ENCODE data around the gene CNOT9.
"Not testable (repeated sequence)": the region's sequence is repeated elsewhere in the genome, so short reads cannot be mapped to it uniquely, and the experiment has no call there.

The CNOT9 gene

GRCh38 chr2:218568190-218569037 lies at the start of gene CNOT9, which contains the start of gene USP37:
Gene CNOT9 (plus strand): TSS chr2:218568839. CDS start chr2:218568955, 116 bp downstream.
Gene USP37 (minus strand): TSS chr2:218568351. CDS start chr2:218558653, 9,698 bp downstream.
- no peaks in the 10 kb centered on the region for H3K27me3 ChIP-seq (ENCODE audit: control insufficient read depth, insufficient read depth, low read length)
- H3K36me3 ChIP-seq (ENCODE audit: control insufficient read depth, insufficient read depth, low read length), result peaks cover 7% of the 10 kb centered on the region
- peak within 1 kb of the TSS; percentile 87 for H3K4me3 ChIP-seq (ENCODE audit: low read depth, low read length)
- no peaks in the 10 kb centered on the region for H3K9me3 ChIP-seq (ENCODE audit: control insufficient read depth, insufficient read depth, low read length)
- H3K4me1 ChIP-seq (ENCODE audit: control insufficient read depth, insufficient read depth, low read length), result peaks cover 12% of the 10 kb centered on the region
- peak within 1 kb of the TSS; percentile 91 for H3K9ac ChIP-seq (ENCODE audit: low read depth, low read length)

GRCh38 chr2:218518876-218519275 lies 49.8 kb upstream of the CNOT9 start:
- Histone ChIP-seq H3K36me3 (ENCODE audit: control insufficient read depth, insufficient read depth, low read length) (peaks cover 6% of the 10 kb centered on the region), H3K9ac (ENCODE audit: low read depth, low read length) (no peak overlapping the region), H3K4me1 (ENCODE audit: control insufficient read depth, insufficient read depth, low read length) (no peaks in the 10 kb centered on the region), H3K4me3 (ENCODE audit: low read depth, low read length) (no peak overlapping the region), H3K27me3 (ENCODE audit: control insufficient read depth, insufficient read depth, low read length) (no peaks in the 10 kb centered on the region), H3K9me3 (ENCODE audit: control insufficient read depth, insufficient read depth, low read length) (no peaks in the 10 kb centered on the region)

GRCh38 chr2:218523651-218524050 lies 45.0 kb upstream of the CNOT9 start:
- Histone ChIP-seq H3K9ac (ENCODE audit: low read depth, low read length) (no peak overlapping the region), H3K9me3 (ENCODE audit: control insufficient read depth, insufficient read depth, low read length) (no peaks in the 10 kb centered on the region), H3K27me3 (ENCODE audit: control insufficient read depth, insufficient read depth, low read length) (no peaks in the 10 kb centered on the region), H3K4me1 (ENCODE audit: control insufficient read depth, insufficient read depth, low read length) (no peaks in the 10 kb centered on the region), H3K36me3 (ENCODE audit: control insufficient read depth, insufficient read depth, low read length) (peaks cover 11% of the 10 kb centered on the region), H3K4me3 (ENCODE audit: low read depth, low read length) (no peak overlapping the region)

GRCh38 chr2:218528409-218528808 lies 40.2 kb upstream of the CNOT9 start:
- H3K4me3 ChIP-seq (ENCODE audit: low read depth, low read length); H3K9me3 ChIP-seq (ENCODE audit: control insufficient read depth, insufficient read depth, low read length); H3K9ac ChIP-seq (ENCODE audit: low read depth, low read length); H3K27me3 ChIP-seq (ENCODE audit: control insufficient read depth, insufficient read depth, low read length); H3K4me1 ChIP-seq (ENCODE audit: control insufficient read depth, insufficient read depth, low read length): not testable (repeated sequence)
- peaks cover 15% of the 10 kb centered on the region for H3K36me3 ChIP-seq (ENCODE audit: control insufficient read depth, insufficient read depth, low read length)

- Histone ChIP-seq H3K9ac (ENCODE audit: low read depth, low read length) (no peak overlapping the region), H3K36me3 (ENCODE audit: control insufficient read depth, insufficient read depth, low read length) (peaks cover 15% of the 10 kb centered on the region), H3K9me3 (ENCODE audit: control insufficient read depth, insufficient read depth, low read length) (no peaks in the 10 kb centered on the region), H3K27me3 (ENCODE audit: control insufficient read depth, insufficient read depth, low read length) (no peaks in the 10 kb centered on the region), H3K4me3 (ENCODE audit: low read depth, low read length) (no peak overlapping the region), H3K4me1 (ENCODE audit: control insufficient read depth, insufficient read depth, low read length) (no peaks in the 10 kb centered on the region)
Measured at GRCh38 chr2:218529990-218530389, 38.6 kb upstream of the CNOT9 start.

- Histone ChIP-seq H3K4me3 (ENCODE audit: low read depth, low read length) (no peak overlapping the region), H3K9me3 (ENCODE audit: control insufficient read depth, insufficient read depth, low read length) (no peaks in the 10 kb centered on the region), H3K9ac (ENCODE audit: low read depth, low read length) (no peak overlapping the region), H3K36me3 (ENCODE audit: control insufficient read depth, insufficient read depth, low read length) (peaks cover 15% of the 10 kb centered on the region), H3K27me3 (ENCODE audit: control insufficient read depth, insufficient read depth, low read length) (no peaks in the 10 kb centered on the region), H3K4me1 (ENCODE audit: control insufficient read depth, insufficient read depth, low read length) (no peaks in the 10 kb centered on the region)
Measured at GRCh38 chr2:218536804-218537494, 31.7 kb upstream of the CNOT9 start.

GRCh38 chr2:218540015-218540414 lies 28.6 kb upstream of the CNOT9 start:
- Histone ChIP-seq H3K36me3 (ENCODE audit: control insufficient read depth, insufficient read depth, low read length) (peaks cover 29% of the 10 kb centered on the region), H3K9me3 (ENCODE audit: control insufficient read depth, insufficient read depth, low read length) (no peaks in the 10 kb centered on the region), H3K4me1 (ENCODE audit: control insufficient read depth, insufficient read depth, low read length) (no peaks in the 10 kb centered on the region), H3K27me3 (ENCODE audit: control insufficient read depth, insufficient read depth, low read length) (no peaks in the 10 kb centered on the region), H3K9ac (ENCODE audit: low read depth, low read length) (no peak overlapping the region), H3K4me3 (ENCODE audit: low read depth, low read length) (no peak overlapping the region)

- no peak overlapping the region for H3K9ac ChIP-seq (ENCODE audit: low read depth, low read length)
- peaks cover 29% of the 10 kb centered on the region for H3K36me3 ChIP-seq (ENCODE audit: control insufficient read depth, insufficient read depth, low read length)
- no peaks in the 10 kb centered on the region for H3K27me3 ChIP-seq (ENCODE audit: control insufficient read depth, insufficient read depth, low read length)
- H3K4me1 ChIP-seq (ENCODE audit: control insufficient read depth, insufficient read depth, low read length), result no peaks in the 10 kb centered on the region
- no peak overlapping the region for H3K4me3 ChIP-seq (ENCODE audit: low read depth, low read length)
- H3K9me3 ChIP-seq (ENCODE audit: control insufficient read depth, insufficient read depth, low read length), result no peaks in the 10 kb centered on the region
Measured at GRCh38 chr2:218546012-218546411, 22.6 kb upstream of the CNOT9 start.

GRCh38 chr2:218547511-218547910 lies 21.1 kb upstream of the CNOT9 start:
- H3K9me3 ChIP-seq (ENCODE audit: control insufficient read depth, insufficient read depth, low read length), result no peaks in the 10 kb centered on the region
- no peak overlapping the region for H3K9ac ChIP-seq (ENCODE audit: low read depth, low read length)
- no peaks in the 10 kb centered on the region for H3K27me3 ChIP-seq (ENCODE audit: control insufficient read depth, insufficient read depth, low read length)
- no peak overlapping the region for H3K4me3 ChIP-seq (ENCODE audit: low read depth, low read length)
- no peaks in the 10 kb centered on the region for H3K4me1 ChIP-seq (ENCODE audit: control insufficient read depth, insufficient read depth, low read length)
- peaks cover 20% of the 10 kb centered on the region for H3K36me3 ChIP-seq (ENCODE audit: control insufficient read depth, insufficient read depth, low read length)

- Histone ChIP-seq H3K9me3 (ENCODE audit: control insufficient read depth, insufficient read depth, low read length) (no peaks in the 10 kb centered on the region), H3K36me3 (ENCODE audit: control insufficient read depth, insufficient read depth, low read length) (peaks cover 17% of the 10 kb centered on the region), H3K4me1 (ENCODE audit: control insufficient read depth, insufficient read depth, low read length) (no peaks in the 10 kb centered on the region), H3K4me3 (ENCODE audit: low read depth, low read length) (no peak overlapping the region), H3K27me3 (ENCODE audit: control insufficient read depth, insufficient read depth, low read length) (no peaks in the 10 kb centered on the region), H3K9ac (ENCODE audit: low read depth, low read length) (no peak overlapping the region)
Measured at GRCh38 chr2:218547978-218548377, 20.7 kb upstream of the CNOT9 start.

- H3K36me3 ChIP-seq (ENCODE audit: control insufficient read depth, insufficient read depth, low read length); H3K27me3 ChIP-seq (ENCODE audit: control insufficient read depth, insufficient read depth, low read length); H3K9ac ChIP-seq (ENCODE audit: low read depth, low read length); H3K4me3 ChIP-seq (ENCODE audit: low read depth, low read length); H3K9me3 ChIP-seq (ENCODE audit: control insufficient read depth, insufficient read depth, low read length): not testable (repeated sequence)
- H3K4me1 ChIP-seq (ENCODE audit: control insufficient read depth, insufficient read depth, low read length), result peaks cover 13% of the 10 kb centered on the region
Measured at GRCh38 chr2:218554225-218554624, 14.4 kb upstream of the CNOT9 start.

- peaks cover 13% of the 10 kb centered on the region for H3K4me1 ChIP-seq (ENCODE audit: control insufficient read depth, insufficient read depth, low read length)
- no peak overlapping the region for H3K4me3 ChIP-seq (ENCODE audit: low read depth, low read length)
- H3K27me3 ChIP-seq (ENCODE audit: control insufficient read depth, insufficient read depth, low read length), result no peaks in the 10 kb centered on the region
- H3K9ac ChIP-seq (ENCODE audit: low read depth, low read length), result no peak overlapping the region
- H3K36me3 ChIP-seq (ENCODE audit: control insufficient read depth, insufficient read depth, low read length), result peaks cover 3% of the 10 kb centered on the region
- no peaks in the 10 kb centered on the region for H3K9me3 ChIP-seq (ENCODE audit: control insufficient read depth, insufficient read depth, low read length)
Measured at GRCh38 chr2:218555527-218555926, 13.1 kb upstream of the CNOT9 start.

All from iPS-15b (cell line).